ENCODE measurements around the gene ASB15.

ASB15 gene

DNA sequence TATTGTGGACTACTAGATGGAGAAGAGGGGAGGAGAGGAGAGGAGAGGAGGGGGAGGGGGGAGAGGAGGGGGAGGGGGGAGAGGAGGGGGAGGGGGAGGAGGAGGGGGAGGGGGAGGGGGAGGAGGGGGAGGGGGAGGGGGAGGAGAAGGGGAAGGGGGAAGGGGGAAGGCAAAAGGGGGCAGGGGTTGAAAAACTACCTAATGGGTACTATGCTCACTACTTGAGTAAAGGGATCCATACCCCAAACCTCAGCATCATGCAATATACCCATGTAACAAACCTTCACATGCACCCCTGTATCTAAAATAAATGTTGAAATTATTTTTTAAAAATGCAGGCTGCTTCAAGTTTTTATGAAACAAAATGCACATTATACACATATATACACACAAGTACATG is 39.0 kb downstream of the ASB15 start:
- H3K4me3 ChIP-seq (replicated peaks; ENCODE audit: low read depth, low read length): no peak overlapping the region
- no peak for DNase-seq (ENCODE audit: low read depth)
- TF ChIP-seq, protein P1, sequence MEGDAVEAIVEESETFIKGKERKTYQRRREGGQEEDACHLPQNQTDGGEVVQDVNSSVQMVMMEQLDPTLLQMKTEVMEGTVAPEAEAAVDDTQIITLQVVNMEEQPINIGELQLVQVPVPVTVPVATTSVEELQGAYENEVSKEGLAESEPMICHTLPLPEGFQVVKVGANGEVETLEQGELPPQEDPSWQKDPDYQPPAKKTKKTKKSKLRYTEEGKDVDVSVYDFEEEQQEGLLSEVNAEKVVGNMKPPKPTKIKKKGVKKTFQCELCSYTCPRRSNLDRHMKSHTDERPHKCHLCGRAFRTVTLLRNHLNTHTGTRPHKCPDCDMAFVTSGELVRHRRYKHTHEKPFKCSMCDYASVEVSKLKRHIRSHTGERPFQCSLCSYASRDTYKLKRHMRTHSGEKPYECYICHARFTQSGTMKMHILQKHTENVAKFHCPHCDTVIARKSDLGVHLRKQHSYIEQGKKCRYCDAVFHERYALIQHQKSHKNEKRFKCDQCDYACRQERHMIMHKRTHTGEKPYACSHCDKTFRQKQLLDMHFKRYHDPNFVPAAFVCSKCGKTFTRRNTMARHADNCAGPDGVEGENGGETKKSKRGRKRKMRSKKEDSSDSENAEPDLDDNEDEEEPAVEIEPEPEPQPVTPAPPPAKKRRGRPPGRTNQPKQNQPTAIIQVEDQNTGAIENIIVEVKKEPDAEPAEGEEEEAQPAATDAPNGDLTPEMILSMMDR (IDR thresholded peaks at IDR 0.05; ENCODE audit: low read length, missing control alignments): no peak

DNA sequence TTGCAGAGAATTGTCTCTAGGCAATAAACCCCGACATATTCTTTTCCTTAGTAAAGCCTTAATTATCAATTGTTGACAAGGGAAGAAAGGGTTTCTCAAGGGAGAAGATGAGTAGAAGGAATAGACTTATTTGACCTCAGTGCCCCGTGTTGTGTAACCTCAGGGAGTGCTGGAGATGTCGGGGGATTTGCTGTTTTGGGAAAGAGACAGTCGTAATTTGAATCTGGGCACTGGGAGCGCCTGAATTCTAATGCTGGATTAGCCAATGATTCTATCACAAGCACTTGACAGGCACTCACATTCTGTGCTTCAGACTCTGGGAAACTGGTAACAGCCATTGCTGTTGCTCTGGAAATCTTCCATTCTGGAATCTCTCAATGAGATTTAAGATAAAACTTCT is 40.3 kb downstream of the ASB15 start:
- H3K4me3 ChIP-seq (replicated peaks; ENCODE audit: low read depth, low read length): no peak overlapping the region
- no peak for DNase-seq (ENCODE audit: low read depth)
- TF ChIP-seq, protein P1 (IDR thresholded peaks at IDR 0.05; ENCODE audit: low read length, missing control alignments): no peak

DNA sequence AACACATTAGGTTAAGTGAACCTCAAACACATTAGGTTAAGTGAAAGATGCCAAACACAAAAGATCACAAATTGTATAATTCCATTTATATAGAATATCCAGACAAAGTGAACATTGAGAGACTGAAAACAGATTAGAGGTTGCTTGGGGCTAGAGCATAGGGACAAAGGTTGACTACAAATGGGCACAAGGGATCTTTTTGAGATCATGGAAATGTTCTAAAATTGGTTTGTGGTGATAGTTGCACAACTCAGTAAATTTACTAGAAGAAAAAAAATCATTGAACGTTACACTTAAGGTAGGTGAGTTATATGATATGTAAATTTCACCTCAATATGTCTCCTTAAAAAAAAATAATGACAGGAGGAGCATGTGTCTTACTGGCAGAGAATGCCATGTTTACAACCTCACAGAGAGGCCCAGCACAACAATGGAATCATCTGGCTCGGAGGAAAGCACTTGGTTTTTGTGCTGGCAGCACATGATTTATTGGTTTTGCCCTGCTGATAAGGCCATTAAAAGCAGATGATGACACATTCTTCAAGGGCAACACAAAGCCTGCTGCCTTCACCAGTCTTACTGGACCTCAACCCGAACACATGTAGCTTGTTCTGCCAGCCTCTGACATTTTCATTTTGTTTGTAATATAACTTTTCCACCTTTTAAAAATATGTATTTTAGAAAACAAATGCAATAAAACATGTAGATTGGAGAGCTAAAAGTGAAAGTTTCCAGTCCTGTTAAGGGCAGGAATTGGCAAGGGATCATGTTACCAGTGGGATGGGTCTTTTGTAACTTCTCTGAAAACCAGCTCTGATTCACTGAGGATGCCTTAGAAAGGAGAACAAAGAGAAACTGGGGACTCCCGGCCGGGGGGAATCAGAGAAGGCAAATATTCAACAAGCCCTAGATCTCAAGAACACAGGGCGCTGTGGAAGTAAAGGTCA is 42.1 kb downstream of the ASB15 start:
- DNase-seq (ENCODE audit: low read depth): peak; percentile 85
- peak overlapping the region; percentile 41 for H3K4me3 ChIP-seq (replicated peaks; ENCODE audit: low read depth, low read length)
- TF ChIP-seq, protein P1 (IDR thresholded peaks at IDR 0.05; ENCODE audit: low read length, missing control alignments): no peak

DNA sequence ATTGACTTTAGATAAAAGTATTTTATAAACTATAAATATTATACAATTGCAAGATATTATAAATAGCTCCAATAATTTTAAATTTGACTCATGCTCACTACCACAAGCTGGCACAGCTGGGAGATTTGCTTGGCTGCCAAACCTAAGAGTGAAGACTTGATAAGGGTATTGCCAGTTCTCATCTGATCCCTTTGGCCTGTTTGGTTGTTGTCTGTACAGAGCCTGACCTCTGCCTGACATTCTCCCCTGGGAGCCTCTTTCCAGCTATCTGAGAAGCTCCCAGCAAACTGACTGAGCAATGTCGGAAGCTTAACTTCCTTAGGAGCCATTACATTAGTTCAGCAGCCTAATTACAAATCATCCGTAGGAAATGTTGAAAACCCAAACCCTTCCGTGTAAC is 43.9 kb downstream of the ASB15 start:
- TF ChIP-seq, protein P1 (IDR thresholded peaks at IDR 0.05; ENCODE audit: low read length, missing control alignments): no peak
- DNase-seq (ENCODE audit: low read depth): no peak
- H3K4me3 ChIP-seq (replicated peaks; ENCODE audit: low read depth, low read length): no peak overlapping the region

DNA sequence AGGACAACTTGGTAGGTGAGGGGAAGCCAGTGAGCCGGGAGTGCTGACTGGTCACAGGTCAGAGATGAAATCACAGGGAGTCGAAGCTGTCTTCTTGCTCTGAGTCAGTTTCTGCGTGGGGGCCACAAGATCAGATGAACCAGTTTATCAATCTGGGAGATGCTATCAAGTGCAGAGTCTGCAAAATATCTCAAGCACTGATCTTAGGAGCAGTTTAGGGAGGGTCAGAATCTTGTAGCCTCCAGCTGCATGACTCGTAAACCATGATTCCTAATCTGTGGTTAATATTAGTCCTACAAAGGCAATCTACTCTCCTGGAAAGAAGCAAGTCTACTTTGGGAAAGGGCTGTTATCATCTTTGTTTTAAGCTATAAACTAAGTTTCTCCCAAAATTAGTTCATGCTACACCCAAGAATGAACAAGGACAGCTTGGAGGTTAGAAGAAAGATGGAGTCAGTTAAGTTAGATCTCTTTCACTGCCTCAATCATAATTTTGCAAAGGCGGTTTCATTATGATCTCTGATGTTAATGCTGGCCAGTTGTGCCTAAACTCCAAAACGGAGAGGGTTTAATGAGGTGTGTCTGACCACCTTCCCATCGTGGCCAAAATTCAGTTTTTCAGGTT is 45.6 kb downstream of the ASB15 start:
- DNase-seq (ENCODE audit: low read depth): no peak
- TF ChIP-seq, protein P1 (IDR thresholded peaks at IDR 0.05; ENCODE audit: low read length, missing control alignments): no peak
- H3K4me3 ChIP-seq (replicated peaks; ENCODE audit: low read depth, low read length): no peak overlapping the region

DNA sequence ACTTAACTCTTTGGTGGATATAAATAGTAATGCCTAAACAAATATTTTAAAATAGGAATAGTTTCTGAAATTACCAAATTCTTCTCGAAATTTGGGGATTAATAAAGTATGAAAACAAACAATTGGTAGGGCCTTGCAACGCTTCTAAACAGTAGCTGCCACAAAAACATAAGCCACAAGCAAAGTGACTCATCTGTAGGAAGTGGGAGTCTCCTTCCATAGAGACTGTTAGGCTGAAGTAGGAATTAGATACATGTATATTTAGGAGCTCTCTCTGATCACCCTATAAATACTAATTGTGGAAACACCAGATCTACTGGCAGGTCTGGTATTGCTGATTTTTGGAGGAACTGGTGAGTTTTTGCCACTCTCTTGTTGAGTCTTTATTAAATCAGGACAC is 48.3 kb downstream of the ASB15 start:
- TF ChIP-seq, protein P1 (IDR thresholded peaks at IDR 0.05; ENCODE audit: low read length, missing control alignments): no peak
- DNase-seq (ENCODE audit: low read depth): peak; percentile 68
- no peak overlapping the region for H3K4me3 ChIP-seq (replicated peaks; ENCODE audit: low read depth, low read length)

All from fibroblast of pulmonary artery (primary cell).